OCI-LY3 (cell line): ENCODE data around the gene MRPL38.

Source experiments
- EZH2phosphoT487 ChIP-seq: fragments of 200-600 bp; shearing (Covaris generic); IDR thresholded peaks from 2 replicates; pipeline ENCODE4 v1.6.1; 2018; ENCODE audit warnings: antibody characterized with exemption, mixed run types, low read depth
- TF ChIP-seq, protein P1 (sequence below): fragments of 200-600, 300-600 bp; sonication (generic); IDR thresholded peaks from 2 replicates; pipeline ENCODE4 v1.5.1; 2014; ENCODE audit warnings: antibody characterized with exemption, low read length, low read depth

DNA sequence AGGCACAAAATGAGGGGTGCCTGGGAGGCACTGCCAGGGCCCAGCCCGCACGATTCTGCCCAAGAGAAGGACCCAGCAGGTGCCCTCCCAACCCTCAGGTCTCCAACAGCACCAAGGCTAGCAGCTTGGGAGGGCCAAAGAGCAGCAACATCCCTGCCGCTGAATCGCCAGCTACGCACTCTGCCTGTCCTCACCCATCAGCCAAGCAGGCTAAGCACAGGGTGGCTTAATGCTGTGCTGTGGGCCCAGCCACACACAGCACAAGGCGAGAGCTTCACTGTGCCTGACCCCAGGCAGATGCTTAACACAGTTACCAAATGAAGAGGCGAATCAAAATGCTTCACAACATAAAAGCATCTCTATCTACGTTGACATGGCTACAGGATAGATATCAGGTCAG is 10.6 kb upstream of the MRPL38 start:
- TF ChIP-seq, protein P1, sequence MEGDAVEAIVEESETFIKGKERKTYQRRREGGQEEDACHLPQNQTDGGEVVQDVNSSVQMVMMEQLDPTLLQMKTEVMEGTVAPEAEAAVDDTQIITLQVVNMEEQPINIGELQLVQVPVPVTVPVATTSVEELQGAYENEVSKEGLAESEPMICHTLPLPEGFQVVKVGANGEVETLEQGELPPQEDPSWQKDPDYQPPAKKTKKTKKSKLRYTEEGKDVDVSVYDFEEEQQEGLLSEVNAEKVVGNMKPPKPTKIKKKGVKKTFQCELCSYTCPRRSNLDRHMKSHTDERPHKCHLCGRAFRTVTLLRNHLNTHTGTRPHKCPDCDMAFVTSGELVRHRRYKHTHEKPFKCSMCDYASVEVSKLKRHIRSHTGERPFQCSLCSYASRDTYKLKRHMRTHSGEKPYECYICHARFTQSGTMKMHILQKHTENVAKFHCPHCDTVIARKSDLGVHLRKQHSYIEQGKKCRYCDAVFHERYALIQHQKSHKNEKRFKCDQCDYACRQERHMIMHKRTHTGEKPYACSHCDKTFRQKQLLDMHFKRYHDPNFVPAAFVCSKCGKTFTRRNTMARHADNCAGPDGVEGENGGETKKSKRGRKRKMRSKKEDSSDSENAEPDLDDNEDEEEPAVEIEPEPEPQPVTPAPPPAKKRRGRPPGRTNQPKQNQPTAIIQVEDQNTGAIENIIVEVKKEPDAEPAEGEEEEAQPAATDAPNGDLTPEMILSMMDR: no peak
- TF ChIP-seq EZH2phosphoT487: no peak
